Measurements from ENCODE around the gene TM9SF4.

The TM9SF4 gene

GRCh38 chr20:32183947-32184635 lies 74.6 kb downstream of the TM9SF4 start:
- POLR2A ChIA-PET, result no interaction called here
- CTCF ChIA-PET, result no interaction called here
- Histone ChIP-seq H3K4me1 (ENCODE audit: control insufficient read depth, insufficient read depth, low read length) (no peaks in the 10 kb centered on the region), H3K36me3 (ENCODE audit: control insufficient read depth in 2 of 2, insufficient read depth in 1 of 2, low read length in 2 of 2) (no peaks in the 10 kb centered on the region), H3K4me3 (ENCODE audit: low read depth, low read length) (no peak overlapping the region), H3K9me3 (ENCODE audit: control insufficient read depth, insufficient read depth, low read depth, low read length) (no peaks in the 10 kb centered on the region), H3K27ac (ENCODE audit: extremely low read depth, low read depth, low read length) (no peak overlapping the region)
- TF ChIP-seq ZNF48 (tag by site-specific recombination; IDR thresholded peaks at IDR 0.05), result no peak
- no peak for TF ChIP-seq ZNF211 (tag by site-specific recombination; IDR thresholded peaks at IDR 0.05; ENCODE audit: low read depth)
- TF ChIP-seq ZNF560 (tag by site-specific recombination; IDR thresholded peaks at IDR 0.05; ENCODE audit: borderline replicate concordance), result no peak
- TF ChIP-seq ZNF248 (tag by site-specific recombination; IDR thresholded peaks at IDR 0.05), result no peak
- TF ChIP-seq, protein P1, sequence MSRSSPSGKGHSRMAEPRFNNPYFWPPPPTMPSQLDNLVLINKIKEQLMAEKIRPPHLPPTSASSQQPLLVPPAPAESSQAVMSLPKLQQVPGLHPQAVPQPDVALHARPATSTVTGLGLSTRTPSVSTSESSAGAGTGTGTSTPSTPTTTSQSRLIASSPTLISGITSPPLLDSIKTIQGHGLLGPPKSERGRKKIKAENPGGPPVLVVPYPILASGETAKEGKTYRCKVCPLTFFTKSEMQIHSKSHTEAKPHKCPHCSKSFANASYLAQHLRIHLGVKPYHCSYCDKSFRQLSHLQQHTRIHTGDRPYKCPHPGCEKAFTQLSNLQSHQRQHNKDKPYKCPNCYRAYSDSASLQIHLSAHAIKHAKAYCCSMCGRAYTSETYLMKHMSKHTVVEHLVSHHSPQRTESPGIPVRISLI (tag by site-specific recombination; IDR thresholded peaks at IDR 0.05), result no peak
- no peak for TF ChIP-seq ZNF23 (tag by site-specific recombination; IDR thresholded peaks at IDR 0.05; ENCODE audit: borderline replicate concordance)
- no peak for TF ChIP-seq ZNF426 (tag by site-specific recombination; IDR thresholded peaks at IDR 0.05)
- TF ChIP-seq BCL11A (tag by site-specific recombination; IDR thresholded peaks at IDR 0.05; ENCODE audit: low read depth), result no peak
- no peak for TF ChIP-seq ZNF37A (tag by site-specific recombination; IDR thresholded peaks at IDR 0.05)
- TF ChIP-seq ZIC2 (tag by site-specific recombination; IDR thresholded peaks at IDR 0.05), result no peak
- TF ChIP-seq ZNF354C (tag by site-specific recombination; IDR thresholded peaks at IDR 0.05; ENCODE audit: borderline replicate concordance, low read depth), result no peak
- TF ChIP-seq ZNF174 (tag by site-specific recombination; IDR thresholded peaks at IDR 0.05), result no peak
- no peak for TF ChIP-seq ZNF138 (tag by site-specific recombination; IDR thresholded peaks at IDR 0.05; ENCODE audit: borderline replicate concordance)
- TF ChIP-seq, protein P2, sequence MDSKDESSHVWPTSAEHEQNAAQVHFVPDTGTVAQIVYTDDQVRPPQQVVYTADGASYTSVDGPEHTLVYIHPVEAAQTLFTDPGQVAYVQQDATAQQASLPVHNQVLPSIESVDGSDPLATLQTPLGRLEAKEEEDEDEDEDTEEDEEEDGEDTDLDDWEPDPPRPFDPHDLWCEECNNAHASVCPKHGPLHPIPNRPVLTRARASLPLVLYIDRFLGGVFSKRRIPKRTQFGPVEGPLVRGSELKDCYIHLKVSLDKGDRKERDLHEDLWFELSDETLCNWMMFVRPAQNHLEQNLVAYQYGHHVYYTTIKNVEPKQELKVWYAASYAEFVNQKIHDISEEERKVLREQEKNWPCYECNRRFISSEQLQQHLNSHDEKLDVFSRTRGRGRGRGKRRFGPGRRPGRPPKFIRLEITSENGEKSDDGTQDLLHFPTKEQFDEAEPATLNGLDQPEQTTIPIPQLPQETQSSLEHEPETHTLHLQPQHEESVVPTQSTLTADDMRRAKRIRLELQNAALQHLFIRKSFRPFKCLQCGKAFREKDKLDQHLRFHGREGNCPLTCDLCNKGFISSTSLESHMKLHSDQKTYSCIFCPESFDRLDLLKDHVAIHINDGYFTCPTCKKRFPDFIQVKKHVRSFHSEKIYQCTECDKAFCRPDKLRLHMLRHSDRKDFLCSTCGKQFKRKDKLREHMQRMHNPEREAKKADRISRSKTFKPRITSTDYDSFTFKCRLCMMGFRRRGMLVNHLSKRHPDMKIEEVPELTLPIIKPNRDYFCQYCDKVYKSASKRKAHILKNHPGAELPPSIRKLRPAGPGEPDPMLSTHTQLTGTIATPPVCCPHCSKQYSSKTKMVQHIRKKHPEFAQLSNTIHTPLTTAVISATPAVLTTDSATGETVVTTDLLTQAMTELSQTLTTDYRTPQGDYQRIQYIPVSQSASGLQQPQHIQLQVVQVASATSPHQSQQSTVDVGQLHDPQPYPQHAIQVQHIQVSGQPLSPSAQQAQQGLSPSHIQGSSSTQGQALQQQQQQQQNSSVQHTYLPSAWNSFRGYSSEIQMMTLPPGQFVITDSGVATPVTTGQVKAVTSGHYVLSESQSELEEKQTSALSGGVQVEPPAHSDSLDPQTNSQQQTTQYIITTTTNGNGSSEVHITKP (tag by site-specific recombination; IDR thresholded peaks at IDR 0.05), result no peak
- TF ChIP-seq ZNF10 (tag by site-specific recombination; IDR thresholded peaks at IDR 0.05), result no peak
- TF ChIP-seq KLF10 (tag by site-specific recombination; IDR thresholded peaks at IDR 0.05), result no peak
- no peak for TF ChIP-seq ZNF596 (tag by site-specific recombination; IDR thresholded peaks at IDR 0.05)
- TF ChIP-seq ZNF157 (tag by site-specific recombination; IDR thresholded peaks at IDR 0.05), result no peak
- TF ChIP-seq ZNF133 (tag by site-specific recombination; IDR thresholded peaks at IDR 0.05), result no peak

- H3K27ac ChIP-seq (ENCODE audit: extremely low read depth, low read depth, low read length), result no peak overlapping the region
- H3K36me3 ChIP-seq (ENCODE audit: control insufficient read depth in 2 of 2, insufficient read depth in 1 of 2, low read length in 2 of 2), result peaks cover 0 to 4% of the 10 kb centered on the region in 2 experiments; a peak in 1 of 3 replicates
- ChIA-PET POLR2A (no interaction called here), CTCF (no interaction called here)
- H3K4me3 ChIP-seq (ENCODE audit: low read depth, low read length), result no peak overlapping the region
- no peaks in the 10 kb centered on the region for H3K4me1 ChIP-seq (ENCODE audit: control insufficient read depth, insufficient read depth, low read length)
- H3K9me3 ChIP-seq (ENCODE audit: control insufficient read depth, insufficient read depth, low read depth, low read length), result no peaks in the 10 kb centered on the region
- TF ChIP-seq ZNF10 (tag by site-specific recombination; IDR thresholded peaks at IDR 0.05) (no peak), ZSCAN23 (tag by site-specific recombination; IDR thresholded peaks at IDR 0.05) (no peak), ZNF148 (tag by site-specific recombination; IDR thresholded peaks at IDR 0.05; ENCODE audit: borderline replicate concordance) (no peak), ZNF654 (tag by site-specific recombination; IDR thresholded peaks at IDR 0.05; ENCODE audit: low read depth) (no peak), ZNF302 (tag by site-specific recombination; IDR thresholded peaks at IDR 0.05; ENCODE audit: low read depth) (no peak)
Measured at GRCh38 chr20:32184961-32185603, 75.6 kb downstream of the TM9SF4 start.
